HL-60/S4 treated with retinoic acid at 250 ng/mL for 4 days and 3 days (cell line): ENCODE data around the gene TBC1D5.
"Not testable (repeated sequence)": the region's sequence is repeated elsewhere in the genome, so short reads cannot be mapped to it uniquely, and the experiment has no call there.

Experiments used
- in situ Hi-C: fragments of 300-500 bp; cut with MboI; formaldehyde crosslinking; loops from 2 replicates; pipeline ENCODE4 v1.7.0; 2022; ENCODE audit warnings: low sequenced_read_pairs

TBC1D5 gene

GRCh38 chr3:17648630-17649355, 93.6 kb downstream of the TBC1D5 start:
- in situ Hi-C loops = not testable (repeated sequence)

- in situ Hi-C loops = no loop called here
These were observed 97.2 kb downstream of the TBC1D5 start for GRCh38 chr3:17645074-17645698.

- in situ Hi-C loops = no loop called here
These were observed 98.7 kb downstream of the TBC1D5 start for GRCh38 chr3:17643691-17644090.

GRCh38 chr3:17642474-17642873, 100.0 kb downstream of the TBC1D5 start:
- in situ Hi-C loops = no loop called here

GRCh38 chr3:17640466-17640865, 102.0 kb downstream of the TBC1D5 start:
- in situ Hi-C loops = no loop called here

- in situ Hi-C loops = no loop called here
These were observed 102.7 kb downstream of the TBC1D5 start for GRCh38 chr3:17639765-17640164.

GRCh38 chr3:17639257-17639656, 103.2 kb downstream of the TBC1D5 start:
- in situ Hi-C loops = no loop called here

- in situ Hi-C loops = no loop called here
These were observed 104.1 kb downstream of the TBC1D5 start for GRCh38 chr3:17638356-17638755.

- in situ Hi-C loops = not testable (repeated sequence)
These were observed 106.8 kb downstream of the TBC1D5 start for GRCh38 chr3:17635675-17636074.

GRCh38 chr3:17634964-17635363, 107.5 kb downstream of the TBC1D5 start:
- in situ Hi-C loops = no loop called here

GRCh38 chr3:17634201-17634600, 108.2 kb downstream of the TBC1D5 start:
- in situ Hi-C loops = no loop called here

- in situ Hi-C loops = no loop called here
These were observed 109.9 kb downstream of the TBC1D5 start for GRCh38 chr3:17632401-17633100.

- in situ Hi-C loops = no loop called here
These were observed 110.8 kb downstream of the TBC1D5 start for GRCh38 chr3:17631609-17632008.

- in situ Hi-C loops = no loop called here
These were observed 113.0 kb downstream of the TBC1D5 start for GRCh38 chr3:17629400-17629799.

- in situ Hi-C loops = no loop called here
These were observed 116.0 kb downstream of the TBC1D5 start for GRCh38 chr3:17626395-17626794.

- in situ Hi-C loops = no loop called here
These were observed 117.3 kb downstream of the TBC1D5 start for GRCh38 chr3:17625133-17625532.

- in situ Hi-C loops = no loop called here
These were observed 119.0 kb downstream of the TBC1D5 start for GRCh38 chr3:17623464-17623863.

GRCh38 chr3:17619968-17620367, 122.5 kb downstream of the TBC1D5 start:
- in situ Hi-C loops = no loop called here

- in situ Hi-C loops = not testable (repeated sequence)
These were observed 129.4 kb downstream of the TBC1D5 start for GRCh38 chr3:17613017-17613416.

GRCh38 chr3:17607905-17608304, 134.5 kb downstream of the TBC1D5 start:
- in situ Hi-C loops = no loop called here

- in situ Hi-C loops = no loop called here
These were observed 136.5 kb downstream of the TBC1D5 start for GRCh38 chr3:17605934-17606333.

- in situ Hi-C loops = no loop called here
These were observed 137.4 kb downstream of the TBC1D5 start for GRCh38 chr3:17605032-17605431.
